GM23338 (cell line): ENCODE data around the gene IKZF1. TPM values are rescaled to one million over a fixed set of nuclear protein-coding genes. Genes with fewer than 3 reads are reported as not detected.

Experiments
- ATAC-seq: fragments of 200-7000 bp; cut with Tn5 transposase; 3 replicates; pipeline ENCODE4 v1.9.1; 2020
- DNase-seq: peaks from one replicate; pipeline ENCODE4 v3.0.0-alpha.2; 2015; ENCODE audit warnings: low spot score
- H2AFZ ChIP-seq: fragments of 200-600 bp; sonication (generic); 2 replicates; pipeline ENCODE4 v1.8.0; 2016; ENCODE audit warnings: antibody characterized with exemption, mild to moderate bottlenecking, moderate library complexity
- H3F3A ChIP-seq: fragments of 200-600 bp; sonication (generic); replicated peaks from 2 replicates; pipeline ENCODE4 v1.8.0; 2017; ENCODE audit warnings: antibody characterized with exemption, mixed run types, low read depth
- H3K27ac ChIP-seq: fragments of 200-600 bp; sonication (generic); 2 replicates; pipeline ENCODE4 v1.6.1; 2016; ENCODE audit warnings: low read depth
- H3K27me3 ChIP-seq: fragments of 200-600 bp; sonication (generic); 2 replicates; pipeline ENCODE4 v1.8.0; 2016; ENCODE audit warnings: mild to moderate bottlenecking, mixed run types, moderate library complexity; ENCODE audit not compliant: insufficient read depth
- H3K36me3 ChIP-seq: fragments of 200-600 bp; sonication (generic); 2 replicates; pipeline ENCODE4 v1.8.0; 2016; ENCODE audit warnings: mild to moderate bottlenecking; ENCODE audit not compliant: insufficient read depth
- H3K4me1 ChIP-seq: fragments of 200-600 bp; sonication (generic); 2 replicates; pipeline ENCODE4 v1.8.0; 2016; ENCODE audit warnings: mild to moderate bottlenecking, moderate library complexity; ENCODE audit not compliant: insufficient read depth
- H3K4me2 ChIP-seq: fragments of 200-600 bp; sonication (generic); 2 replicates; pipeline ENCODE4 v1.7.1; 2017; ENCODE audit warnings: mixed run types
- H3K4me3 ChIP-seq: fragments of 200-600 bp; sonication (generic); 2 replicates; pipeline ENCODE4 v1.6.1; 2016; ENCODE audit warnings: mixed run types
- H3K79me2 ChIP-seq: fragments of 200-600 bp; sonication (generic); replicated peaks from 2 replicates; pipeline ENCODE4 v1.8.0; 2017; ENCODE audit warnings: mild to moderate bottlenecking; ENCODE audit not compliant: insufficient read depth
- H3K9me2 ChIP-seq: fragments of 200-600 bp; sonication (generic); 2 replicates; pipeline ENCODE4 v1.8.0; 2017; ENCODE audit not compliant: insufficient read depth
- H4K20me1 ChIP-seq: fragments of 200-600 bp; sonication (generic); replicated peaks from 2 replicates; pipeline ENCODE4 v1.8.0; 2017; ENCODE audit warnings: mild to moderate bottlenecking; ENCODE audit not compliant: insufficient read depth
- H3K27ac Mint-ChIP-seq: 2 replicates; pipeline ENCODE4 v1.8.0; 2020; ENCODE audit warnings: inconsistent platforms, mild to moderate bottlenecking, moderate library complexity, mixed read lengths
- H3K27me3 Mint-ChIP-seq: 3 replicates; pipeline ENCODE4 v1.8.0; 2022; ENCODE audit warnings: low read depth, mild to moderate bottlenecking, moderate library complexity, mixed read lengths, inconsistent platforms; ENCODE audit not compliant: insufficient read depth, poor library complexity
- H3K36me3 Mint-ChIP-seq: 3 replicates; pipeline ENCODE4 v1.8.0; 2021; ENCODE audit warnings: low read depth, mild to moderate bottlenecking, inconsistent platforms, moderate library complexity, mixed read lengths
- H3K4me1 Mint-ChIP-seq: 3 replicates; pipeline ENCODE4 v1.8.0; 2020; ENCODE audit warnings: mild to moderate bottlenecking, inconsistent platforms, mixed read lengths
- H3K4me3 Mint-ChIP-seq: 3 replicates; pipeline ENCODE4 v1.8.0; 2021; ENCODE audit warnings: moderate library complexity, mild to moderate bottlenecking, inconsistent platforms, mixed read lengths
- H3K9me3 Mint-ChIP-seq: 3 replicates; pipeline ENCODE4 v1.8.0; 2020; ENCODE audit warnings: moderate library complexity, mild to moderate bottlenecking, inconsistent platforms, mixed read lengths
- EZH2 ChIP-seq: fragments of 200-600 bp; sonication (generic); IDR thresholded peaks from one replicate; pipeline ENCODE4 v1.8.0; 2017; ENCODE audit warnings: antibody characterized with exemption, mild to moderate bottlenecking, low read depth; ENCODE audit not compliant: unreplicated experiment
- STAT1 ChIP-seq: IDR thresholded peaks from one replicate; pipeline ENCODE4 v1.6.1; 2016; ENCODE audit warnings: antibody characterized with exemption; ENCODE audit not compliant: unreplicated experiment
- ZNF114 ChIP-seq: fragments of 250-450 bp; sonication (Bioruptor Pico); IDR thresholded peaks from 2 replicates; pipeline ENCODE4 v1.5.0; 2020; ENCODE audit warnings: mild to moderate bottlenecking, moderate library complexity
- ZNF331 ChIP-seq: fragments of 250-450 bp; sonication (Bioruptor Pico); IDR thresholded peaks from 2 replicates; pipeline ENCODE4 v1.5.0; 2020; ENCODE audit warnings: low read depth, mild to moderate bottlenecking, moderate library complexity
- polyA plus RNA-seq: library from polyadenylated mRNA; unstranded; fragments of >200 nt; fragmentation: Nextera tagmentation; extraction: Ambion mirVana; gene quantifications from 2 replicates; pipeline ENCODE4 v1.2.1, GENCODE V29; 2016
- total RNA-seq: library from RNA; depleted of rRNA; stranded (reverse); fragments of >200 nt; shearing (Covaris generic); gene quantifications from 2 replicates; pipeline ENCODE4 v1.2.3, GENCODE V29; 2014
- TF ChIP-seq, protein P1 (sequence below), 2 experiments: fragments of 200-600 bp in 1 of 2; sonication (generic) in 1 of 2; conservative IDR thresholded peaks; 2 replicates each; pipeline versions ENCODE4 v1.5.1 to v1.6.1; 2016 to 2017; ENCODE audit warnings: antibody characterized with exemption in 2 of 2, low read depth in 2 of 2, mild to moderate bottlenecking in 2 of 2, moderate library complexity in 1 of 2
- TF ChIP-seq, protein P2 (sequence below): fragments of 250-450 bp; sonication (Bioruptor Pico); IDR thresholded peaks from 2 replicates; pipeline ENCODE4 v1.5.0; 2020; ENCODE audit warnings: mild to moderate bottlenecking, moderate library complexity

Gene IKZF1
- total and polyA plus RNA-seq, 2 experiments from 2014 or later: 0.57 to 1.8 TPM

DNA sequence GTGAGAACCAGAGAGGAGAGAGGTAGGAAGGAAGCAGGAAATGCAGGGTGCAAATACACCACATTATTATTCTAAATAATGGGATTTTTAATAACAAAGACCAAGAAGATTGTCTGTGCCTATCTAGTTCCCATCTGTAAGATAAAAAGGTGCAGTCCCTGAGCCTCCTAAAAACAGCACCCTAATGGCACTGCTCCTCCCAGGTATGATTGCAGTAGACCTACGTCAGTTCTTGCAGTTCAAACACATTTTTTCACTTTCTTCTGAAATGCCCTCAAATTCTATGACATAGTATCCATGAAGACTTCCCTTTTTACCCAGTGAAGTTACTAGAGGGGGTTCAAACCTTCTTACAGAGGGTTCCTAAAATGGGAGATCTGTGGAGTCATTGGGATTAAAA is 75.0 kb downstream of the IKZF1 start (continued):
- TF ChIP-seq ZNF114: no peak
- no peak for TF ChIP-seq ZNF331 (CRISPR knock-in tag)
- TF ChIP-seq, protein P1, sequence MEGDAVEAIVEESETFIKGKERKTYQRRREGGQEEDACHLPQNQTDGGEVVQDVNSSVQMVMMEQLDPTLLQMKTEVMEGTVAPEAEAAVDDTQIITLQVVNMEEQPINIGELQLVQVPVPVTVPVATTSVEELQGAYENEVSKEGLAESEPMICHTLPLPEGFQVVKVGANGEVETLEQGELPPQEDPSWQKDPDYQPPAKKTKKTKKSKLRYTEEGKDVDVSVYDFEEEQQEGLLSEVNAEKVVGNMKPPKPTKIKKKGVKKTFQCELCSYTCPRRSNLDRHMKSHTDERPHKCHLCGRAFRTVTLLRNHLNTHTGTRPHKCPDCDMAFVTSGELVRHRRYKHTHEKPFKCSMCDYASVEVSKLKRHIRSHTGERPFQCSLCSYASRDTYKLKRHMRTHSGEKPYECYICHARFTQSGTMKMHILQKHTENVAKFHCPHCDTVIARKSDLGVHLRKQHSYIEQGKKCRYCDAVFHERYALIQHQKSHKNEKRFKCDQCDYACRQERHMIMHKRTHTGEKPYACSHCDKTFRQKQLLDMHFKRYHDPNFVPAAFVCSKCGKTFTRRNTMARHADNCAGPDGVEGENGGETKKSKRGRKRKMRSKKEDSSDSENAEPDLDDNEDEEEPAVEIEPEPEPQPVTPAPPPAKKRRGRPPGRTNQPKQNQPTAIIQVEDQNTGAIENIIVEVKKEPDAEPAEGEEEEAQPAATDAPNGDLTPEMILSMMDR (conservative IDR thresholded peaks at IDR 0.05; ENCODE audit: low read depth in 2 of 2): no peak

DNA sequence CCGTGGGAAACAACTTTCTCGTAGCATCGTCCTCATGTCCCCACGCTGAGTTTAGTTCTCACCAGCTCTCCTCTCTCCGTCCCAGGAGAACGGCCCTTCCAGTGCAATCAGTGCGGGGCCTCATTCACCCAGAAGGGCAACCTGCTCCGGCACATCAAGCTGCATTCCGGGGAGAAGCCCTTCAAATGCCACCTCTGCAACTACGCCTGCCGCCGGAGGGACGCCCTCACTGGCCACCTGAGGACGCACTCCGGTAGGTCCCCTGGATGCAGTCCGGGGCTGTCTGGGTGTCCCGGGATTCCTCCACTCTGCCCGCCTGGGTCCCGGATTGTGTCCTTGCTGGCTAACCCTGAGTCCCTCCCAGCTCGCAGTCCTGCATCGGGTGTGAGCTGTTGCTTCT is 77.9 kb downstream of the IKZF1 start:
- Mint-ChIP-seq H3K27me3 (peaks cover 11% of the 10 kb centered on the region), H3K36me3 (no peaks in the 10 kb centered on the region), H3K4me1 (peaks cover 57% of the 10 kb centered on the region), H3K4me3 (no peak overlapping the region), H3K9me3 (no peaks in the 10 kb centered on the region), H3K27ac (no peak overlapping the region; the same call in 1 of the 2 replicates)
- H3K79me2 ChIP-seq: no peaks in the 10 kb centered on the region
- H2AFZ ChIP-seq: peak overlapping the region; percentile 76
- H3K27ac ChIP-seq: no peak overlapping the region
- H3K4me1 ChIP-seq: peaks cover 51% of the 10 kb centered on the region
- no peaks in the 10 kb centered on the region for H3K27me3 ChIP-seq
- no peaks in the 10 kb centered on the region for H4K20me1 ChIP-seq
- ATAC-seq: peak; percentile 9
- H3K9me2 ChIP-seq: peaks cover 8% of the 10 kb centered on the region; the same call in 1 of the 2 replicates
- no peak overlapping the region for H3K4me3 ChIP-seq
- H3F3A ChIP-seq: no peaks in the 10 kb centered on the region
- peak; percentile 28 for DNase-seq
- peak overlapping the region; percentile 39 for H3K4me2 ChIP-seq
- no peak for TF ChIP-seq ZNF114
- TF ChIP-seq, protein P1 (conservative IDR thresholded peaks at IDR 0.05; ENCODE audit: low read depth in 2 of 2): peak in 1 of 2 experiments; percentile 7; a peak in 1 of 4 replicates
- TF ChIP-seq STAT1: no peak
- H3K36me3 ChIP-seq: no peaks in the 10 kb centered on the region

DNA sequence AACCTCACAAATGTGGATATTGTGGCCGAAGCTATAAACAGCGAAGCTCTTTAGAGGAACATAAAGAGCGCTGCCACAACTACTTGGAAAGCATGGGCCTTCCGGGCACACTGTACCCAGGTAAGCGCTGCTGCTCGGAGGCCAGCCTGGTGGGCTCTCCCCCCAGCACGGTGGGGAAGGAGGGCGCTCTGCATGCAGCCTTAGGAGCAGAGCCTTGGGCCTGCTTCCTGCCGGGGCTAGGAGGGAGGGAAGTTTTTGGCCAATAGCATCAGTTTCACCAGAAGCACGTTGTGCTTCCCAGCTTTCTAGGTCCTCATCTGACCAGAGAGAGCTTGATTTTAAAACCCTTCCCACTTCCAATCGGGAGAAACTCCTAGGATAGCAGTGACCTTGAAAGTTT is 82.8 kb downstream of the IKZF1 start:
- Mint-ChIP-seq H3K9me3 (no peaks in the 10 kb centered on the region), H3K27ac (no peak overlapping the region), H3K4me3 (no peak overlapping the region), H3K36me3 (no peaks in the 10 kb centered on the region), H3K4me1 (peaks cover 10% of the 10 kb centered on the region; the same call in 2 of the 3 replicates), H3K27me3 (peaks cover 4% of the 10 kb centered on the region)
- no peaks in the 10 kb centered on the region for H3K27me3 ChIP-seq
- no peak overlapping the region for H3K4me2 ChIP-seq
- H2AFZ ChIP-seq: peak overlapping the region; percentile 64
- H4K20me1 ChIP-seq: no peaks in the 10 kb centered on the region
- TF ChIP-seq EZH2: no peak
- TF ChIP-seq, protein P2, sequence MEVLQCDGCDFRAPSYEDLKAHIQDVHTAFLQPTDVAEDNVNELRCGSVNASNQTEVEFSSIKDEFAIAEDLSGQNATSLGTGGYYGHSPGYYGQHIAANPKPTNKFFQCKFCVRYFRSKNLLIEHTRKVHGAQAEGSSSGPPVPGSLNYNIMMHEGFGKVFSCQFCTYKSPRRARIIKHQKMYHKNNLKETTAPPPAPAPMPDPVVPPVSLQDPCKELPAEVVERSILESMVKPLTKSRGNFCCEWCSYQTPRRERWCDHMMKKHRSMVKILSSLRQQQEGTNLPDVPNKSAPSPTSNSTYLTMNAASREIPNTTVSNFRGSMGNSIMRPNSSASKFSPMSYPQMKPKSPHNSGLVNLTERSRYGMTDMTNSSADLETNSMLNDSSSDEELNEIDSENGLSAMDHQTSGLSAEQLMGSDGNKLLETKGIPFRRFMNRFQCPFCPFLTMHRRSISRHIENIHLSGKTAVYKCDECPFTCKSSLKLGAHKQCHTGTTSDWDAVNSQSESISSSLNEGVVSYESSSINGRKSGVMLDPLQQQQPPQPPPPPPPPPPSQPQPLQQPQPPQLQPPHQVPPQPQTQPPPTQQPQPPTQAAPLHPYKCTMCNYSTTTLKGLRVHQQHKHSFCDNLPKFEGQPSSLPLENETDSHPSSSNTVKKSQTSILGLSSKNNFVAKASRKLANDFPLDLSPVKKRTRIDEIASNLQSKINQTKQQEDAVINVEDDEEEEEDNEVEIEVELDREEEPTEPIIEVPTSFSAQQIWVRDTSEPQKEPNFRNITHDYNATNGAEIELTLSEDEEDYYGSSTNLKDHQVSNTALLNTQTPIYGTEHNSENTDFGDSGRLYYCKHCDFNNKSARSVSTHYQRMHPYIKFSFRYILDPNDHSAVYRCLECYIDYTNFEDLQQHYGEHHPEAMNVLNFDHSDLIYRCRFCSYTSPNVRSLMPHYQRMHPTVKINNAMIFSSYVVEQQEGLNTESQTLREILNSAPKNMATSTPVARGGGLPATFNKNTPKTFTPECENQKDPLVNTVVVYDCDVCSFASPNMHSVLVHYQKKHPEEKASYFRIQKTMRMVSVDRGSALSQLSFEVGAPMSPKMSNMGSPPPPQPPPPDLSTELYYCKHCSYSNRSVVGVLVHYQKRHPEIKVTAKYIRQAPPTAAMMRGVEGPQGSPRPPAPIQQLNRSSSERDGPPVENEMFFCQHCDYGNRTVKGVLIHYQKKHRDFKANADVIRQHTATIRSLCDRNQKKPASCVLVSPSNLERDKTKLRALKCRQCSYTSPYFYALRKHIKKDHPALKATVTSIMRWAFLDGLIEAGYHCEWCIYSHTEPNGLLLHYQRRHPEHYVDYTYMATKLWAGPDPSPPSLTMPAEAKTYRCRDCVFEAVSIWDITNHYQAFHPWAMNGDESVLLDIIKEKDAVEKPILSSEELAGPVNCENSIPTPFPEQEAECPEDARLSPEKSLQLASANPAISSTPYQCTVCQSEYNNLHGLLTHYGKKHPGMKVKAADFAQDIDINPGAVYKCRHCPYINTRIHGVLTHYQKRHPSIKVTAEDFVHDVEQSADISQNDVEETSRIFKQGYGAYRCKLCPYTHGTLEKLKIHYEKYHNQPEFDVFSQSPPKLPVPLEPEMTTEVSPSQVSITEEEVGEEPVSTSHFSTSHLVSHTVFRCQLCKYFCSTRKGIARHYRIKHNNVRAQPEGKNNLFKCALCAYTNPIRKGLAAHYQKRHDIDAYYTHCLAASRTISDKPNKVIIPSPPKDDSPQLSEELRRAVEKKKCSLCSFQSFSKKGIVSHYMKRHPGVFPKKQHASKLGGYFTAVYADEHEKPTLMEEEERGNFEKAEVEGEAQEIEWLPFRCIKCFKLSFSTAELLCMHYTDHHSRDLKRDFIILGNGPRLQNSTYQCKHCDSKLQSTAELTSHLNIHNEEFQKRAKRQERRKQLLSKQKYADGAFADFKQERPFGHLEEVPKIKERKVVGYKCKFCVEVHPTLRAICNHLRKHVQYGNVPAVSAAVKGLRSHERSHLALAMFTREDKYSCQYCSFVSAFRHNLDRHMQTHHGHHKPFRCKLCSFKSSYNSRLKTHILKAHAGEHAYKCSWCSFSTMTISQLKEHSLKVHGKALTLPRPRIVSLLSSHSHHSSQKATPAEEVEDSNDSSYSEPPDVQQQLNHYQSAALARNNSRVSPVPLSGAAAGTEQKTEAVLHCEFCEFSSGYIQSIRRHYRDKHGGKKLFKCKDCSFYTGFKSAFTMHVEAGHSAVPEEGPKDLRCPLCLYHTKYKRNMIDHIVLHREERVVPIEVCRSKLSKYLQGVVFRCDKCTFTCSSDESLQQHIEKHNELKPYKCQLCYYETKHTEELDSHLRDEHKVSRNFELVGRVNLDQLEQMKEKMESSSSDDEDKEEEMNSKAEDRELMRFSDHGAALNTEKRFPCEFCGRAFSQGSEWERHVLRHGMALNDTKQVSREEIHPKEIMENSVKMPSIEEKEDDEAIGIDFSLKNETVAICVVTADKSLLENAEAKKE (CRISPR knock-in tag): no peak
- TF ChIP-seq, protein P1 (conservative IDR thresholded peaks at IDR 0.05; ENCODE audit: low read depth in 2 of 2): 0 out of 4 replicates have a peak, but pooled peaks of 1 of the 2 experiments have one; percentile 1
- peaks cover 7% of the 10 kb centered on the region; the same call in 1 of the 2 replicates for H3K4me1 ChIP-seq
- no peaks in the 10 kb centered on the region for H3K79me2 ChIP-seq
- no peak overlapping the region for H3K4me3 ChIP-seq
- no peaks in the 10 kb centered on the region for H3K36me3 ChIP-seq
- H3K27ac ChIP-seq: no peak overlapping the region
- no peaks in the 10 kb centered on the region for H3F3A ChIP-seq
- no peak for DNase-seq
- peak; percentile 72 for ATAC-seq
- H3K9me2 ChIP-seq: peaks cover 8% of the 10 kb centered on the region; the same call in 1 of the 2 replicates
